ENCODE results near the gene TLK2.
"Not testable (repeated sequence)": the region's sequence is repeated elsewhere in the genome, so short reads cannot be mapped to it uniquely, and the experiment has no call there.

TLK2 gene

DNA sequence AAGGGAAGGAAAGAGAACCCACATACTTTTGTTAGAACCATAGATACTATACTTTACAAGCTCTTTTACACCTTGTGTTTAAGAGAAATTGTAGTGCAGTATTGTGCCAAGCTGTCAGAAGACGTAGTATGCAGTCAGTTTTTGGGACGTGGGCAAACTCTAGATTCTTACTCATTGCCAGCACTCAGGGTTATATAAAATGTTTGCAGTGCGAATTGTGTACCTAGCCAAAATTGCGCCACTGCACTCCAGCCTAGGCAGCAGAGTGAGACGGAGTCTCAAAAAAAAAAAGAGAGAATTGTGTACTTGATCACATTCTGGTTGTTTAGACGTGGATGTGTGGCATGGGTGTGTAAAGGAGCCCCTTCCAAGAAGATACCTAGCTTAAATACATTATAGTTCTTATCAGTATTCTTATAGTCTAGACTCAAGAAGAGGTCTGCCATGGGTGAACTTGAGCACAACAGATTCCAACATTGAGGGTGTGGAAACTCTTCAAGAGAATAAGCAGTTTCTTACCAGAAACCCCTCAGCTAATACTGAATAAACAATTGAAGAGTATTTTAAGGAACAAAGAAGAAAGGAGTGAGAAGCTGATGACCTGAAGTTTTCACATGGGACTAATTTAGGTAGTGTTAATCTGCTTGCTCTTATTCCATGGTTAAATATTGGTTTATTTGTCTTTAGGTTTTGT, 121.5 kb downstream of the TLK2 start:
- TF ChIP-seq, protein P1, sequence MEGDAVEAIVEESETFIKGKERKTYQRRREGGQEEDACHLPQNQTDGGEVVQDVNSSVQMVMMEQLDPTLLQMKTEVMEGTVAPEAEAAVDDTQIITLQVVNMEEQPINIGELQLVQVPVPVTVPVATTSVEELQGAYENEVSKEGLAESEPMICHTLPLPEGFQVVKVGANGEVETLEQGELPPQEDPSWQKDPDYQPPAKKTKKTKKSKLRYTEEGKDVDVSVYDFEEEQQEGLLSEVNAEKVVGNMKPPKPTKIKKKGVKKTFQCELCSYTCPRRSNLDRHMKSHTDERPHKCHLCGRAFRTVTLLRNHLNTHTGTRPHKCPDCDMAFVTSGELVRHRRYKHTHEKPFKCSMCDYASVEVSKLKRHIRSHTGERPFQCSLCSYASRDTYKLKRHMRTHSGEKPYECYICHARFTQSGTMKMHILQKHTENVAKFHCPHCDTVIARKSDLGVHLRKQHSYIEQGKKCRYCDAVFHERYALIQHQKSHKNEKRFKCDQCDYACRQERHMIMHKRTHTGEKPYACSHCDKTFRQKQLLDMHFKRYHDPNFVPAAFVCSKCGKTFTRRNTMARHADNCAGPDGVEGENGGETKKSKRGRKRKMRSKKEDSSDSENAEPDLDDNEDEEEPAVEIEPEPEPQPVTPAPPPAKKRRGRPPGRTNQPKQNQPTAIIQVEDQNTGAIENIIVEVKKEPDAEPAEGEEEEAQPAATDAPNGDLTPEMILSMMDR (IDR thresholded peaks at IDR 0.05), result no peak
- no peak for TF ChIP-seq ZFX (IDR thresholded peaks at IDR 0.05; ENCODE audit: borderline replicate concordance)
- H3K27ac ChIP-seq, result no peak overlapping the region

DNA sequence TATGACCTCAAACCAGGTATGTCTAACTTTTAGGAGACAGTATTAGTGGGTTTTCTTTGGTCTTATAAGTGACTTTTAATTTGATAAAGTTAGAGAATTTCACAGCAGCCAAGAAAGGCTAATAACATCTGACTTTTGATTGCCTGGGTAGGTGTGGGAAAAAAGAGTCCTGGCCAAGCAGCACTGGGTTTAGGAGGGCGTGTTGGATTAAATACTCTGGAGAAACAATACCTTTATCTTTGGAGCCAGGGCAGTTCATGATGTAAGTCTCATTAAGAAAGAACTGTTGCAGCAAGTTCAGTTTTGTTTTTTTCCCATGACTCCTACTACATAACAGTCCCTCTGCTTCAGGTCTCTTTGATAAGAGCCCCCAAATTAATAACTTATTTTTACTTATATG, 122.2 kb downstream of the TLK2 start:
- H3K27ac ChIP-seq, result no peak overlapping the region
- TF ChIP-seq ZFX (IDR thresholded peaks at IDR 0.05; ENCODE audit: borderline replicate concordance), result no peak
- TF ChIP-seq, protein P1 (IDR thresholded peaks at IDR 0.05), result no peak

DNA sequence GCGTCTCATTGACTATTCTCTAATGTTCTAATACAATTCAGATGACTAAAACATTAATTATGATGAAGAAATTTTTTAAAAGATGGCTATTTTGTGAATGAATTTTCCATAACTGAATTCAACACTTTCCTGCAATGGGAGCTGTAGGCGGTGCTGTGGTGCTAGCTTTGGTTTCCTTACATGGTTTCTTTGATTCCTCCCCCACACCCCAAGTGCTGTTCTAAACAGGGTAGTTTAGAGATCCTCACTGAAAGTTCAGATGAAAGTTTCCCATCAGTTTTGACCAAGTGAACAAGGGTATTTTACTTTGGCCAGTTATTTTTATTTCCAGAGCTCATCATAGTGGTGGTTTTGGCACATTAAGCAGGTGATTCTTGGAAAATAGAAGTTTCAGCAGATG, 122.8 kb downstream of the TLK2 start:
- TF ChIP-seq, protein P1 (IDR thresholded peaks at IDR 0.05), result no peak
- TF ChIP-seq ZFX (IDR thresholded peaks at IDR 0.05; ENCODE audit: borderline replicate concordance), result no peak

DNA sequence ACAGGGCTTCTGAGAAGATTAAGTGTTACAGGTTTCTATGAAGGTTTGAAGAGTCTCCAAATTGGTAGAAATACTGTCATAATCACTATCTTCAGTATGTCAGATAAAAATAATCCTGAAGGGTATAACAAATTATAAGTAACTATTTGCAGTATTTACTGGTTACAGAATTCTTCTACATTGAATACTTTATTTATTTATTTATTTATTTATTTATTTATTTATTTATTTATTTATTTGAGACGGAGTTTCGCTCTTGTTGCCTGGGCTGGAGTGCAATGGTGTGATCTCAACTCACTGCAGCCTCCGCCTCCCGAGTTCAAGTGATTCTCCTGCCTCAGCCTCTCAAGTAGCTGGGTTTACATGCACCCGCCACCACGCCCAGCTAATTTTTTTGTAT, 125.2 kb downstream of the TLK2 start:
- H3K27ac ChIP-seq, result not testable (repeated sequence)

More for the DNA sequence above, 122.8 kb downstream of the TLK2 start:
- no peak overlapping the region for H3K27ac ChIP-seq

DNA sequence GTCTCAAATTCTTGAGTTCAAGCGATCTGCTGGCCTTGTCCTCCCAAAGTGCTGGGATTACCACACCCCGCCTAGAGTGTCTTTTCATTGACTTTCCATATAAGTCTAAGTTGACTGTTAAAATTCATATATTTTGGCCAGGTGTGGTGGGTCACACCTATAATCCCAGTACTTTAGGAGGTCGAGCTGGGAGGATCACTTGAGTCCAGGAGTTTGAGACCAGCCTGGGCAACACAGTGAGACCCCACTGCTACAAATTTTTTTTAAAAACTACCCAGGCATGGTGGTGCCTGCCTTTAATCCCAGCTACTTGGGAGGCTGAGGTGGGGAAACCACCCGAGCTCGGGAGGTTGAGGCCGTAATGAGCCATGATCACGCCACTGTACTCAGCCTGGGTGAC, 127.0 kb downstream of the TLK2 start:
- no peak overlapping the region for H3K27ac ChIP-seq
- TF ChIP-seq, protein P1 (IDR thresholded peaks at IDR 0.05), result no peak
- no peak for TF ChIP-seq ZFX (IDR thresholded peaks at IDR 0.05; ENCODE audit: borderline replicate concordance)

DNA sequence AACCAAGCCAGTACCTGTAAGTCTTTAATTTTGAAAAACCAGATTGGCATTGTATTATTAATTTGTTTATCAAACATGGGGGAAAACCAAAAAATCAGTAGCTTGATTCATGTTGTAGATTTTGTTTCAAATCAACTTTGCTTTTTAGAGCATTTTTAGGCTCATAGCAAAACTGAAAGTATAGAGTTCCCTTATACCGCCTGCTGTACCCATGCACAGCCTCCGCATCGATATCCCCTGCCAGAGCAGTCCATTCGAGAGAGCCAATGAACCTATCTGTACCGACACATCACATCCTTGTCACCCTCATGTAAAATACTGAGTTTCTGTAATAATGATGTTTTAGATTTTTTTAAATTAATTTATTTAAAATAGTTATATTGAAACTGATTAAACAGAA, 132.7 kb downstream of the TLK2 start:
- H3K27ac ChIP-seq, result no peak overlapping the region
- no peak for TF ChIP-seq ZFX (IDR thresholded peaks at IDR 0.05; ENCODE audit: borderline replicate concordance)
- TF ChIP-seq, protein P1 (IDR thresholded peaks at IDR 0.05), result no peak

DNA sequence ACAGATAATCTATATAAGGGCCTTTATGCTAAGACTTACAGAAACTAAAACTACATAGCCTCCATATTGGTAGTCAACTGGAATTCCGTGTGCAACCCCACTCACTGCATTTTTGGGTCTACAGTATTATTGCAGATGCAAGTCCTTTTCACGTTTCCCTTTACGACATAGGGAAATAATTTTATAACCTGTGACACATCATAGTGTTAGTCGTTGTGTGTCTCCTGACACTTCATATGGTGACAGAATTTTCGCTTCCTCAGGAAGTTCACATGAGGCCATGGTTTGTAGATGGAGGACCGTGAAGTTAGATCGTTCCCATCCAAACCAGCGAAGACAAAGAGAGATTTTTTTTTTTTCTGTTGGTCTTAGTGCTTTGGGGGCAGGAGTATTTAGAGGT, 133.1 kb downstream of the TLK2 start:
- no peak overlapping the region for H3K27ac ChIP-seq
- TF ChIP-seq, protein P1 (IDR thresholded peaks at IDR 0.05), result no peak
- TF ChIP-seq ZFX (IDR thresholded peaks at IDR 0.05; ENCODE audit: borderline replicate concordance), result no peak

DNA sequence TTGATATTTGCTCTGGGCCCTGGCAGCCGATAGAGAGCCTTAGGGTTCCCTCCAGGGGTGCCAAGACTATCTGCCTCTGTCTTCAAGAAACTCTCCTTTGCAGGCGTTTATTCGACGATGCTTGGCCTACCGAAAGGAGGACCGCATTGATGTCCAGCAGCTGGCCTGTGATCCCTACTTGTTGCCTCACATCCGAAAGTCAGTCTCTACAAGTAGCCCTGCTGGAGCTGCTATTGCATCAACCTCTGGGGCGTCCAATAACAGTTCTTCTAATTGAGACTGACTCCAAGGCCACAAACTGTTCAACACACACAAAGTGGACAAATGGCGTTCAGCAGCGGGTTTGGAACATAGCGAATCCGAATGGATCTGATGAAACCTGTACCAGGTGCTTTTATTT, 133.7 kb downstream of the TLK2 start:
- not testable (repeated sequence) for H3K27ac ChIP-seq

DNA sequence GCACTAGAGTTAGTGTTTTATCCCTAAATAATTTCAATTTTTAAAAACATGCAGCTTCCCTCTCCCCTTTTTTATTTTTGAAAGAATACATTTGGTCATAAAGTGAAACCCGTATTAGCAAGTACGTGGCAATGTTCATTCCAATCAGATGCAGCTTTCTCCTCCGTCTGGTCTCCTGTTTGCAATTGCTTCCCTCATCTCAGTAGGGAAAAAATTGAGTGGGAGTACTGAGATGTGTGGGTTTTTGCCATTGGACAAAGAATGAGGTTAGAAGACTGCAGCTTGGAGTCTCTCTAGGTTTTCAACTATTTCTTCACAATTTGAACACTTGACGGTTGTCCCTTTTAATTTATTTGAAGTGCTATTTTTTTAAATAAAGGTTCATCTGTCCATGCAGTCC, 134.5 kb downstream of the TLK2 start:
- not testable (repeated sequence) for H3K27ac ChIP-seq
